MM.1S (cell line): ENCODE results near the gene KCNIP1.

Source experiments
- CTCF ChIP-seq: fragments of 300-600 bp; sonication (generic); IDR thresholded peaks from 2 replicates; pipeline ENCODE4 v1.5.1; 2016; ENCODE audit warnings: antibody characterized with exemption, low read length, mixed read lengths
- EZH2 ChIP-seq: fragments of 300-600 bp; sonication (generic); optimal IDR thresholded peaks from 2 replicates; pipeline ENCODE3; 2017; ENCODE audit warnings: low read depth, mild to moderate bottlenecking, antibody characterized with exemption, low read length, mixed read lengths
- EZH2phosphoT487 ChIP-seq: fragments of 300-600 bp; sonication (generic); IDR thresholded peaks from 2 replicates; pipeline ENCODE4 v1.6.1; 2018; ENCODE audit warnings: antibody characterized with exemption, low read length

DNA sequence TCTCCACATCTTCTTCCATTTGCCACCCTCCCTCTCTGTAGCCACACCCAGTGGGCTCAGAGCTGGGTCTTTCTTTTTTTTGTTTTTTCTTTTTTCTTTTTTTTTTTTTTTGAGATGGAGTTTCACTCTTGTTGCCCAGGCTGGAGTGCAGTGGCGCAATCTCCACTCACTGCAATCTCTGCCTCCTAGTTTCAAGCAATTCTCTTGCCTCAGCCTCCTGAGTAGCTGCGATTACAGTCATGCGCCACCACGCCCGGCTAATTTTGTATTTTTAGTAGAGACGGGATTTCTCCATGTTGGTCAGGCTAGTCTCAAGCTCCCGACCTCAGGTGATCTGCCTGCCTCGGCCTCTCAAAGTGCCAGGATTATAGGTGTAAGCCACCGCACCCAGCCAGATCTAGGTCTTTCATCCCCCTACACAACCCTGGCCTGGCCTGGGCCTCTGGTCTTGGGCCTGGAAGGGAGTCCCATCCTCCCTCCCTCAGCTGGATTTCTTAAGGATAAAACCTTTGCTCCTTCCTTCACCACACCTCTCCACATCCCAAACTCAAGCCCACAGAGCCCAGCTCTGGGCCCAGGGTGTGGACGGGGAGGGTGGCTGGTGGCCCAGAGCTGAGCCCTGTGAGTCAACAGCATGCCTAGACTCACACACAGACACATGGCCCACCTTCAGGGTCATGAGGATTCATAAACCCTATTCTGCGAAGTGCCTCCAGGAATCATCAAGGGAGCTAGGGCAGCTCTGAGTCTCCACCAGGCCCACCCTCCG lies 18.8 kb upstream of the KCNIP1 start:
- TF ChIP-seq CTCF (no peak), EZH2 (no peak), EZH2phosphoT487 (no peak)
